ENCODE data around the gene CDKAL1.
"Not testable (repeated sequence)": the region's sequence is repeated elsewhere in the genome, so short reads cannot be mapped to it uniquely, and the experiment has no call there.

The CDKAL1 gene

DNA sequence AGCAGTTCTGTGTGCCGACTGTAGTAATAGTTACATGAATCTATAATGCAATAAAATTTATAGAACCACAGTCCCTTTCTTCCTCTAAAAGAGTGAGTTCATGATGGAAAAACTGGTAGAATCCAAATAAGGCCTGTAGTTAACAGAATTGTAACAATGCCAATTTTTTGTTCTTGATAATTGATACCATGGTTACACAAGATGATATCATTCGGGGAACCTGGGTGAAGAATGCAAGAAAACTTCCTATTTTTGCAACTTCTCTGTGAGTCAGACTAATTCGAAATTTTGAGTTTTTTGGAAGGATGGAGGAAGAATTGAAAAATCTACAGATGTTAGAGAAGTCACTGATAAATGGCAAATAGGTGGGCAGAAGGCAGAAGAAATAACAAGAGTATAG is 381.8 kb downstream of the CDKAL1 start:
- DNase-seq (ENCODE audit: low spot score): no peak
- in situ Hi-C loops (cut with MboI; ENCODE audit: low sequenced_read_pairs, unreplicated experiment): no loop called here

DNA sequence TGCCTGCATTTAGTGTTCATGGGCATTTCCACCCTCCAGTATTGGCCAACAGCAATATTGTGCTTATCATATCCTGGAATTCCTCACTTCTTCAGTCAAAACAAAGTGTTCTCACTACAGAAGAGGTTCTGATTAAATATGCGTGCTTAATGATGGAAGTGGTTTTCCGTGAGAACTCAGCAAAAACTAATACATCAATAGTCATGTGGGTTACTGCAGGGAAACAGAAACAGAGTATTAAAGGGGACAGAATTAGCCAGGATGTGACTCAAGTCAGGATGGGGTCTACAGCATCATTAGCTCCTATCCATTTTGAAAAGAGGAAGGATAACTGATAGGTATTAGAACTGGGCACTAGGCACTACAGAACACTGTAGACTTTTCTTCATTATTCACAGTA is 384.6 kb downstream of the CDKAL1 start:
- in situ Hi-C loops (cut with MboI; ENCODE audit: low sequenced_read_pairs, unreplicated experiment): no loop called here
- DNase-seq (ENCODE audit: low spot score): no peak
- TF ChIP-seq, protein P1, sequence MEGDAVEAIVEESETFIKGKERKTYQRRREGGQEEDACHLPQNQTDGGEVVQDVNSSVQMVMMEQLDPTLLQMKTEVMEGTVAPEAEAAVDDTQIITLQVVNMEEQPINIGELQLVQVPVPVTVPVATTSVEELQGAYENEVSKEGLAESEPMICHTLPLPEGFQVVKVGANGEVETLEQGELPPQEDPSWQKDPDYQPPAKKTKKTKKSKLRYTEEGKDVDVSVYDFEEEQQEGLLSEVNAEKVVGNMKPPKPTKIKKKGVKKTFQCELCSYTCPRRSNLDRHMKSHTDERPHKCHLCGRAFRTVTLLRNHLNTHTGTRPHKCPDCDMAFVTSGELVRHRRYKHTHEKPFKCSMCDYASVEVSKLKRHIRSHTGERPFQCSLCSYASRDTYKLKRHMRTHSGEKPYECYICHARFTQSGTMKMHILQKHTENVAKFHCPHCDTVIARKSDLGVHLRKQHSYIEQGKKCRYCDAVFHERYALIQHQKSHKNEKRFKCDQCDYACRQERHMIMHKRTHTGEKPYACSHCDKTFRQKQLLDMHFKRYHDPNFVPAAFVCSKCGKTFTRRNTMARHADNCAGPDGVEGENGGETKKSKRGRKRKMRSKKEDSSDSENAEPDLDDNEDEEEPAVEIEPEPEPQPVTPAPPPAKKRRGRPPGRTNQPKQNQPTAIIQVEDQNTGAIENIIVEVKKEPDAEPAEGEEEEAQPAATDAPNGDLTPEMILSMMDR (IDR thresholded peaks at IDR 0.05; ENCODE audit: borderline replicate concordance, control extremely low read depth, extremely low read depth, insufficient read depth, missing control alignments): no peak

More for the DNA sequence above, 381.8 kb downstream of the CDKAL1 start:
- TF ChIP-seq, protein P1 (IDR thresholded peaks at IDR 0.05; ENCODE audit: borderline replicate concordance, control extremely low read depth, extremely low read depth, insufficient read depth, missing control alignments): no peak

DNA sequence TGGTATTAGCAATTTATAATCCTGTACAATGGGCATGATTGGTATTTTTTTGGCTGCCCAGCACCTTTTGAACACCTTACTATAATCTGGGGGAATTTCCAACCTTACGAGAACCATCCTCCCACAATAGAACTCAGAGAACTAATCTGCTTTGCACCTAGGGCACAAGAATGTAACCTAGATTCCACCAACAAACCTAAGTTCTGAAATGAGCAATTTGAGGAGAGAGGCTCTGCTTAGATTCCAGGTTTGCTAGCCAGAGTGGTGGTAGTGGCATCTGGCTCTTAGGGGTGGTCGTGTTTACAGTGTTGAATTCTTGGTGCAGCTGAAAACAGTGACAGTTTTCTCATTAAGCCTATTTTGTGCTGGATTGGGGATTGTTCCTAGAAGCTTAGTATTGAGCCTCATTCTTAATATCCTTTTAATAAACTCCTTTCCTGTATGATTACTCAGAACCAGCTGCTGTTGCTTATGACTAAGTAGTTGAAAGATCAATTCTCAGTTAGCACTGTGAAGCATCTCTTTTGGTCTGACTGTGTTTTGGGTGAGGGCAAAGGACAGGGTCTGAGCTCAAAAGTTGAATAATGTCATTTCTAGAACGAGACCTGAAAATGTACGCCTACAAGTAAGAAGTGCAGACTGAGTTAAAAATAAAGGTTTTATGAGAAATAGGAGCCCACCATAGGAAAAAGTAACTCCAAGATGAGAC is 385.6 kb downstream of the CDKAL1 start:
- TF ChIP-seq, protein P1 (IDR thresholded peaks at IDR 0.05; ENCODE audit: borderline replicate concordance, control extremely low read depth, extremely low read depth, insufficient read depth, missing control alignments): no peak
- in situ Hi-C loops (cut with MboI; ENCODE audit: low sequenced_read_pairs, unreplicated experiment): no loop called here
- peak; percentile 49 for DNase-seq (ENCODE audit: low spot score)

DNA sequence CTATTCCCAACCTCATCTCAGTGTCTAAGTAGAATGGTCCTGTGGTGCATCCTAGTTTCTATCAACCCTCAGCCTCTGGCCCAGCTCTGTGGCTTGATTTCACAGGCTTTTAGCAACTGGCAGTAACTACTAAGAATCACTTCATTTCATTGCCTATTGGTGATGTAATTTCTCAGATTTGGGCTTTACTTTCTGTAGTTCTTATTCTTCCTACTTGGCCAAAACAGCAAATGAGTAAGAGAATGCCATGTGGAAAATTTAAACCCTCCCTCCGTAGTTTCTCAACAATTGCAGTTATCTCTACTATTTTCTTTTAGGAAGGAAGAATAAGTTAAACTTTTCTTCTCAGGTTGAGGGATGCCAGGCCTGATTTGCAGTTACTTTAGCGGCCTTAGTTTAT is 387.3 kb downstream of the CDKAL1 start:
- in situ Hi-C loops (cut with MboI; ENCODE audit: low sequenced_read_pairs, unreplicated experiment): no loop called here
- DNase-seq (ENCODE audit: low spot score): no peak
- TF ChIP-seq, protein P1 (IDR thresholded peaks at IDR 0.05; ENCODE audit: borderline replicate concordance, control extremely low read depth, extremely low read depth, insufficient read depth, missing control alignments): no peak

DNA sequence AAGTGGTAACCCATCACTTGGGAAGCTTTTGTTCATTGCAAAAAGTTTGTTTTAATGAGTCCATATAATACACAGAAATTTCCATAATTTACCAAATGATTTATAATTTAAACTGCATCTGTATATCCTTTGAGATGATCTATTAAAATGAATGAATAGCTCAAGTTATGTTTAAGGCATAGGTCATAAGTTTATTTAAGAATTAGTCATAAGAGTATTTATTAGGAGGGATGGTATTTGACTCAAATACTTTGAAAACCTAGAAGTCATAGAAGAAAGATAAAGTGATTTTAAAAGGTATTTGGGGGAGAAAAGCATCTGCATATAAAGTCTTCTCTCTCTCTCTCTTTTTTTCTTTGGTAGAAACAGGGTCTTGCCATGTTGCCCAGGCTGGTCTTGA is 388.5 kb downstream of the CDKAL1 start:
- DNase-seq (ENCODE audit: low spot score): no peak
- in situ Hi-C loops (cut with MboI; ENCODE audit: low sequenced_read_pairs, unreplicated experiment): no loop called here
- TF ChIP-seq, protein P1 (IDR thresholded peaks at IDR 0.05; ENCODE audit: borderline replicate concordance, control extremely low read depth, extremely low read depth, insufficient read depth, missing control alignments): no peak

DNA sequence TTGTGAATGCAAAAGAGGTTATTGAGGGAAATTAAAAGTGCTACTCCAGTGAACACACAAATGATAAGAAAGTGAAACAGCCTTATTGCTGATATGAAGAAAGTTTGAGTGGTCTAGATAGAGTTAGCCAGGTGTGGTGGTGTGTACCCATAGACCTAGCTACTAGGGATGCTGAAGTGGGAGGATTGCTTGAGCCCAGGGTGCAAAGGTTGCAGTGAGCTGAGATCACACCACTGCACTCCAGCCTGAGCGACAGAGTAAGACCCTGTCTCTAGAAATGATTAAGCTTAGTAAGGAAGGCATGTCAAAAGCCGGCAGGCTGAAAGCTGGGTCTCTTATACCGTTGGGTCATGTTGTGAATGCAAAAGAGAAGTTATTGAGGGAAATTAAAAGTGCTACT is 389.8 kb downstream of the CDKAL1 start:
- in situ Hi-C loops (cut with MboI; ENCODE audit: low sequenced_read_pairs, unreplicated experiment); DNase-seq (ENCODE audit: low spot score): not testable (repeated sequence)

DNA sequence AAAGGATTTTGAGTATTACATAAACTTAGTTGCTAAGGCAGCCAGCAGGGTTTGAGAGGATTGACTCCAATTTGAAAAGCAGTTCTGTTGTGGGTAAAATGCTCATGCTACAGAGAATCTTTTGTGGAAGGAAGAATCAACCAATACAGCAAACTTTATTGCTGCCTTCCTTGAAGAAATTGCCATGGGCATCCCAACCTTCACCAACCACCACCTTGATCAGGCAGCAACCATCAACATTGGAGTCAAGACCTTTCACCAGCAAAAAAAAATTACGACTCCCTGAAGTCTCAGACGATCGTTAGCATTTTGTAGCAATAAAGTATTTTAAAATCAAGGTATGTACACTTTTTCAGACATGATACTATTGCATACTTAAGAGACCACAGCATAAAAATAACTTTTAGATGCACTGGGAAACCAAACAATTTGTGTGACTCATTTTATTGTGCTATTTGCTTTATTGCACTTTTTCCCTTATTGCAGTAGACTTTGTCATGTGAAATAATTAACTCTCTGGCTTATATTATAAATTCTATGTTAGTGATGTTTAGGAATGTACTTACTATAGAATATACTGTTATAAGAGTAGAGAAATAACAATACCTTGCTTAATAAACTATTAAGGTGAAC is 390.8 kb downstream of the CDKAL1 start:
- no peak for DNase-seq (ENCODE audit: low spot score)
- in situ Hi-C loops (cut with MboI; ENCODE audit: low sequenced_read_pairs, unreplicated experiment): loop anchor here (25.0 kb wide), 1 partner anchor 662 kb away; the partner anchor contains the start of gene SOX4
- TF ChIP-seq, protein P1 (IDR thresholded peaks at IDR 0.05; ENCODE audit: borderline replicate concordance, control extremely low read depth, extremely low read depth, insufficient read depth, missing control alignments): no peak
